HG02884 (cell line): ENCODE results near the gene ZNF260.
A peak's percentile ranks its signal among the peaks of the same experiment; 100 is the strongest.
"Not testable (repeated sequence)": the region's sequence is repeated elsewhere in the genome, so short reads cannot be mapped to it uniquely, and the experiment has no call there.

Source experiments
- ATAC-seq: cut with Tn5 transposase; IDR thresholded peaks from one replicate; pipeline ENCODE4 v1.9.1; 2021; ENCODE audit warnings: mild to moderate bottlenecking, moderate library complexity; ENCODE audit not compliant: unreplicated experiment

The ZNF260 gene

DNA sequence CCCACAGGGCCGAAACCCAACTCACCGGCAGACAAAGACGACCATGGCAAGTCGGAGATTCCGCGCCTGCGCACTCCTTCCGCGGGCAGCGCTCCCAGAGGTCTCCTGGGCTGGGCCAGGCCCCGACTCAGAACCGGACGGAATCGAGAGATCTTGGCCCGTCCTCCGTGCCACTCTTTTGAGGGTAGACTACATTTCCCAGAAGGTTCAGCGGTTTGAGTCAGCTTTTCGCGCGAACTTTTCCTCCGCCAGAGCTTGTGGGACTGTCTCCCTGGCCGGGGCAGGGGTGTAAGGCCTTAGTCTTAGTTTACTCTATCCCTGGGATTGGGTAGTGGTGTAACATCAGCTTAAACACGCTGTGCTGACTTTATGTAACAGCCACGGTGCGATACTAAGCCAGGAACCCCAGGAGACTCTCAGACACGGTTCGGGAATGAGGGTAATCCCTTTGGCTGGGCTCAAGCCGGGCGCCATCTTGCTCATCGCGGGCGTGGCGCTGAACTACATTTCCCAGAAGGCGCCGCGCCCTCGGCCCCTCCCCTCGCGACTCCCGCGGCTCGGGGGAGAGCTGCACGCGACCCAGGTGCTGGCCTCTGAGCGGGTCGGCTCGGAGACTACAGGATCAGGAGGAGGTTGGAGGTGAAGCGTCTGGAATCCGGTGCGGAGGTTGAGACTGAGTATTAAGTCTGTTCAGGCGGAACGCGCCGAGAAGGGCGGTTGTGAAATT lies at the start of gene ZNF260:
TSS of gene ZNF260 (minus strand) at position 78 of the 727 bp plus-strand sequence. CDS start 13,033 bp downstream, outside the sequence.
- ATAC-seq = peak; percentile 84

GRCh38 chr19:36577271-36577996 lies 49.4 kb upstream of the ZNF260 start:
- ATAC-seq = no peak

GRCh38 chr19:36574741-36575140 lies 46.7 kb upstream of the ZNF260 start:
- no peak for ATAC-seq

GRCh38 chr19:36573895-36574720 lies 46.0 kb upstream of the ZNF260 start:
- ATAC-seq = peak; percentile 16

- peak; percentile 81 for ATAC-seq
Measured at GRCh38 chr19:36573020-36573894, 45.2 kb upstream of the ZNF260 start, which contains the start of gene ZNF529. Gene ZNF529 (minus strand): TSS chr19:36573292. CDS start chr19:36572346, 946 bp downstream.

DNA sequence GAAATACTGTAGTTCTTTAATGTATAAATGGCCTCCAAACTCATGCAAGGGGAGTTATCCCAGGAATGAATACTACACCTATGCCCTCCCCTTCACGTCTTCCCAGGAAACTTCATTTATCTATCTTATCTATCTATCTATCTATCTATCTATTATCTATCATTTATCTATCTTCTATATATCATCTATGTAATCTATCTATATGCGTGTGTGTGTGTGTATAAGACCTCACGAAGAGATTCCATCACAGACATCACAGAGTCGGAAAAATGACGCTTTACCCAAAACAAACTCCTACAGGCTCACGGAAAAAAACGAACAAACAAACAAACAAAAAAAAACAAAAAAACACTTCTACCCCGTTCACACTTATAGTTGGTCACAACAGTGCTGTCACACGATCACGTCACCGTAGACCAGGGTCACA lies 44.5 kb upstream of the ZNF260 start:
- ATAC-seq = no peak

- ATAC-seq = no peak
Measured at GRCh38 chr19:36564391-36564790, 36.3 kb upstream of the ZNF260 start.

- ATAC-seq = no peak
Measured at GRCh38 chr19:36547001-36547732, 19.1 kb upstream of the ZNF260 start.

DNA sequence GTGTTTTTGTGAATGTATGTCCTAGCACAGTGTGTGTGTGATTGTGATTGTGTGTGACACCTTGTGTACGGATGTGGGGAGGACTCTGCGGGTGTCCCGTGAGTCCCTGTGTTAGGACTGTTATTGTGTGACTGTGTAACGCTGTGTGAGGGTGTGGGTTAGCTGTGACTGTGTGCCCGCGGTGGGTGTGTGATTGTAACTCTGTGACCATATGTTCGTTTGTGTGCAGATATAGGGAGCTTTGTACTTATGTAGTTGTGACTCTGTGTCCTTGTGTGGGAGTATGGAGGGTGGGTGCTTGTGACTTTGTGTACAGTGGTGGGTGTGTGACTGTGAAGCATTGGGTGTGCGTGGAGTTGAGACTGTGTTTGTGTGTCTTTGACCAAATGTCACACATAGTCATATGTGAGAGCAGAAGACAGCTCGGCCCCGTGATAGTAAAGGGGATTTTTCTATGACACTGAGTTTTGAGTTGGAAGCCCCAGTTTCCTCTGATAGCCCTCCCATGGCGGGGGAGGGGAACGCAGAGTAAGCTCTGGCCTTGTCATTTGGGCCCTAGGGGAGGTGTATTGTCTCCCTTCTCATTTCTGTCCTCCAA lies 949 bp upstream of the ZNF260 start:
- peak; percentile 15 for ATAC-seq

GRCh38 chr19:36527873-36528193 lies 238 bp downstream of the ZNF260 start:
- ATAC-seq = no peak

GRCh38 chr19:36527341-36527740 lies 730 bp downstream of the ZNF260 start:
- ATAC-seq = no peak

GRCh38 chr19:36526581-36526980 lies 1.5 kb downstream of the ZNF260 start:
- no peak for ATAC-seq

DNA sequence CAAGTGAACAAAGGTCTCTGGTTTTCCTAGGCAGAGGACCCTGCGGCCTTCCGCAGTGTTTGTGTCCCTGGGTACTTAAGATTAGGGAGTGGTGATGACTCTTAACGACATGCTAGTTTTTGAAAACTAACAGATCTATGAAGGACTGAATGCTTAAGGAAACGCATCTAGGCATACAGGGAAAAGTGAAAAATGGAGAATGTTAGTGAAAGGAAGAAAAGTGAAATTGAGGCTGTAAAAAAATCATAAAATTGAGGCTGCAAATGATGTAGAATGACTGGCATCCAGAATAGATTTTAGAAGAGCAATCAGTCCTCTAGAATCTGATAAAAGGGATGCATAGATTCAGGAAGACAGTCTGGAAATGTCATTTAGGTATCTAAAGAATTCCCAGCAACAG lies 3.5 kb downstream of the ZNF260 start:
- no peak for ATAC-seq

- no peak for ATAC-seq
Measured at GRCh38 chr19:36514012-36514612, 14.0 kb downstream of the ZNF260 start.

DNA sequence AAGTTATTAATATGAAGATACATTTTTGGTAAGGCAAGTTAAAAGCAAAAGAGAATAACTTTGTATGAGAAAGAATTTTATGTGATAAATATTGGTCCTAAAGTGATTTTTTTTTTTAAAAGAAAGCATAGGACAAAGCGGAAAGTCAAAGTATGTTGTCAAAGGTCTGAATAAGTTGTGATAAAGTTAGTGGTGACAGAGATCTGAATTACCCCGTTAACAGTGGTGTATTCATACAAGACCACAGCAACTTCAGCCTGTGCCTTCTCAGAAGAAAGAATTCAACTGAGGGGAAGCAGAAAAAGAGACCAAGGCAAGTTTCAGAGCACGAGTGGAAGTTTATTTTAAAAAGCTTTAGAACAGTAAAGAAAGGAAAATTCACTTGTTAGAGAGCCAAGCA lies 19.7 kb downstream of the ZNF260 start:
- ATAC-seq = no peak

DNA sequence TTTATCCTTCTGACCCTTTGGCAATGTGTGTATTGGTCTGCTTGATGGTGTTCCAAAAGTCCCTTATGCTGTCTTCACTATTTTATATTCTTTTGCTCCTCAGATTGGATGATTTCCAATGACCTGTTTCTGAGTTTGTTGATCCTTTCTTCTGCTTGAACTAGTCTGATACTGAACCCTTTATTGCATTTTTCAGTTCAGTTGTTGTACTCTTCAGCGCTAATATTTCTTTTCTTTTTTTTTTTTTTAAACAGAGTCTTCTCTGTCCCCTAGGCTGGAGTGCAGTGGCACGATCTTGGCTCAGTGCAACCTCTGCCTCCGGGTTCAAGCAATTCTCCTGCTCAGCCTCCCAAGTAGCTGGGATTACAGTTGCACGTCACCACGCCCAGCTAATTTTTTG lies 26.1 kb downstream of the ZNF260 start:
- ATAC-seq = no peak

DNA sequence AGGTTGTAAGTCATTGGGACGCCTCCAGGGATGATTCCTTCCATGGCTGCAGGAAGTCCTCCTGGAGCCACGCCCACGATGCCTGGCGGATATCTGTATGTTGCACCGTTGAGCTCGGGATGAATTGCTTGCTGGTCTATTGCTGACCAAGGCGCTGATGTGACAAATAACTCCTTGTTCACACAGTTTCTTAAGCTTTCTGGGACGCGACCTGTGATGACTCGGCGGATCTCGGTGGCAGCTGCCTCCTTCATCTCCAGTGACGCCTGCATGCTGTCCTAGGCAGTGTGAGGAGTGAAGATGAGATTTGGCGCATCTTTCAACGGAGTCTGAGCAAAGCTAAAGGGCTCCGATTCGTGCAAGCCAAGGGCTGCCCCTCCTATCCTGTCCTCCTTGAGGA lies 31.1 kb downstream of the ZNF260 start:
- no peak for ATAC-seq

DNA sequence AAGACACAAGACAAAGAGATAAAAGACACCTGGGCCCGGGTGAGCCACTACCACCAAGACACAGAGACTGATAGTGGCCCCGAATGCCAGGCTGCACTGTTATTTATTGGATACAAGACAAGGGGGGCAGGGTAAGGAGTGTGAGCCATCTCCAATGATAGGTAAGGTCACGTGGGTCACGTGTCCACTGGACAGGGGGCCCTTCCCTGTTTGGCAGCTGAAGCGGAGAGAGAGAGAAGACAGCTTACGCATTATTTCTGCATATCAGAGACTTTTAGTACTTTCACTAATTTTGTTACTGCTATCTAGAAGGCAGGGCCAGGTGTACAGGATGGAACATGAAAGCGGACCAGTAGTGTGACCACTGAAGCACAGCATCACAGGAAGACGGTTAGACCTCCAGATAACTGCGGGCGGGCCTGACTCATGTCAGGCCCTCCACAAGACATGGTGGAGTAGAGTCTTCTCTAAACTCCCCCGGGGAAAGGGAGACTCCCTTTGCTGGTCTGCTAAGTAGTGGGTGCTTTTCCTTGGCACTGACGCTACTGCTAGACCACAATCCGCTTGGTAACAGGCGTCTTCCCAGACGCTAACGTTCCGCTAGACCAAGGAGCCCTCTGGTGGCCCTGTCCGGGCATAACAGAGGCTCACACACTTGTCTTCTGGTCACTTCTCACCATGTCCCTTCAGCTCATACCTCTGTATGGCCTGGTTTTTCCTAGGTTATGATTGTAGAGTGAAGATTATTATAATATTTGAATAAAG lies 35.2 kb downstream of the ZNF260 start:
- not testable (repeated sequence) for ATAC-seq
